Activated CD8-positive, alpha-beta memory T cell treated with anti-CD3 and anti-CD28 coated beads for 1 hour (primary cell): Measurements from ENCODE around the gene FAM3C.
A peak's percentile ranks its signal among the peaks of the same experiment; 100 is the strongest.
"Not testable (repeated sequence)": the region's sequence is repeated elsewhere in the genome, so short reads cannot be mapped to it uniquely, and the experiment has no call there.

Source experiments
- DNase-seq, 2 donors: peaks; one replicate each; pipeline ENCODE4 v3.0.0-alpha.2; 2020; ENCODE audit warnings: low read depth in 1 of 2; ENCODE audit errors: extremely low read depth in 1 of 2

Gene FAM3C, protein sequence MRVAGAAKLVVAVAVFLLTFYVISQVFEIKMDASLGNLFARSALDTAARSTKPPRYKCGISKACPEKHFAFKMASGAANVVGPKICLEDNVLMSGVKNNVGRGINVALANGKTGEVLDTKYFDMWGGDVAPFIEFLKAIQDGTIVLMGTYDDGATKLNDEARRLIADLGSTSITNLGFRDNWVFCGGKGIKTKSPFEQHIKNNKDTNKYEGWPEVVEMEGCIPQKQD

DNA sequence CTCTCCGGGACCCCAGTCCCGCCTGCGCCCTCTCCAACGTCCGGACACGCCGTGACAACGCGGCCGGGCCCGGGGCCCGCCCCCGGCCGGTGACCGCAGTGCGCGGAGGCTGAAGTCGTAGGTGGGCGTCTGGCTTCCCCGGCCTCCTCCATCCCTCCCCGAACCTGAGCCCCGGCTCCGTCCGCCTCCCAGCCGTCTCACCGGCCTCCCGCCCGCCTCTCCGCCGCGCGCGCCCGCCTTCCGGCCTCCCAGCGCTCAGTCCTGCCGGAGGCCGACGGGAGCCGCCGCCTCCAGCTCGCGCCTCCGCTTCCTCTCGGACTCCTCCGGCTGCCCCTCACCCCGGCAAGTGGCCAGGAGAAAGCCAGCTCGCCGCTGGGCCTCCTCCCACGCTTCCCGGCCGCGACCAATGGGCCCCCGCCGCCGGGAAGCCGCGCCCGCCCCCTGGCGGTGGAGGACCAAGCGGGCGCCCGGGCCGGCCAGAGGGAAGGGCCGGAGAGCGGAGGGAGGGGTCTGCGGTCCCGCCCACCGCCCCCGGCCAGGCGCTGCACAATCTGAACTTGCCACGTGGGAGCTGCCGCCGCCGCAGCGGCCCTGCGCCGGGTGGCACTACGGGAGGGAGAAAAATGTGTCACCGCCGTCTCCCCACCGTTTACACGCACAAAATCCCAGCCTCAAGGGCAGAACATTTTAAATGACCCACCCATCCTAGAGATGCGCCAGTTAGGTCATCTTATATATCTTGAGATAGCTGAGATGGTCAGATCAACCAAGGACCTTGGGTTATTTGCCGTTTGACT lies at the start of gene FAM3C:
Gene FAM3C, minus strand, starts transcription at position 348 of the 797 bp plus-strand sequence. CDS start 13,339 bp downstream, outside the sequence.
- DNase-seq, result peak; percentile 27 to 69

DNA sequence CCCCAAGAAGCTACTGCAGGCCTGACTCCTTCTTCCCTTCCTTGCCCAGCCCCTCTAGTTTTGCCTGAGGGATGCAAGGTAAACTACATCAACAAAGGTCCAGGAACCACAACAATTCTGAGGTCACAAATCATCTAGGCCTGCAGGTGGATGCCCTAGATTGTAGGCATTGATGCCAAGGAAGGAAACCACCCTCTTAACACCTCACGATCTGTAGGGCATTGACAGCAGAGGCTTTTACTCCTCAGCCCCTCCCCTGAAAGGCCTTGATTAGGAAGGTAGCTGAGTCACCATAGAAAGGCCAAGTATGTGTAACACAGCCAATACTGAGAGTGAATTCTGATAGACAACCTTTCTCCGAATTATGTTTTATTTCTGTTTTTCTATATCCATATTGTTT lies 46.7 kb upstream of the FAM3C start:
- no peak for DNase-seq

DNA sequence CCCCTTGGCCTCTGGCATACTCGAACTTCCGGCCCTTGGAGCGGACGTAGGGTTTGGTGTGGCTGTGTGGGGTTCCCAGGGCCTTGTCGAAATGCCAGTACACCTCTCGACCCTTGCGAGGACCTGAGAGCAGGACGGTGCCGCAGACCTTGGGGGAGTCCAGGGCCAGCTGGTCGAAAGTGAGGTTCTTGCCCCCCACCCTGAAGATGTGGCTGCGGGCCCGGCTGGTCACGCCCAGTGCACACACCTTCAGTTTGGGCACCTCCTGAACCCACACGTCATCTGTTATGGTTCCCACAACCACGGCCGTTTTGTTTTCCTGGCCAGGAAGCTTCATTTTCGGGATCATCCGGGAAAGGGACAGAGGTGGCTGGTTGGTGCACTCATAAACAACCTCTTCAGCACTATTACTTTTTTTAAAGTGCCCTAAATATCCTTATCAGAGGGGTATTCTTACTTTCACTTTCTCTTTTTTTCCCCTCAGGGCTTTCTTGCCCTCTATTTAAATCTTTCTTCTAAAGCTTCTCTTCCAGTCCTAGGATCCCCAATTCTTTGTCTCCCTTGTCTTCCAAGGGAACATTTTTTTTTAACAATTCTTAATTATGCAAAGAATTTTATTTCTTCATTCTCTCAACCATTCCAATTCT lies 44.9 kb upstream of the FAM3C start:
- no peak for DNase-seq

DNA sequence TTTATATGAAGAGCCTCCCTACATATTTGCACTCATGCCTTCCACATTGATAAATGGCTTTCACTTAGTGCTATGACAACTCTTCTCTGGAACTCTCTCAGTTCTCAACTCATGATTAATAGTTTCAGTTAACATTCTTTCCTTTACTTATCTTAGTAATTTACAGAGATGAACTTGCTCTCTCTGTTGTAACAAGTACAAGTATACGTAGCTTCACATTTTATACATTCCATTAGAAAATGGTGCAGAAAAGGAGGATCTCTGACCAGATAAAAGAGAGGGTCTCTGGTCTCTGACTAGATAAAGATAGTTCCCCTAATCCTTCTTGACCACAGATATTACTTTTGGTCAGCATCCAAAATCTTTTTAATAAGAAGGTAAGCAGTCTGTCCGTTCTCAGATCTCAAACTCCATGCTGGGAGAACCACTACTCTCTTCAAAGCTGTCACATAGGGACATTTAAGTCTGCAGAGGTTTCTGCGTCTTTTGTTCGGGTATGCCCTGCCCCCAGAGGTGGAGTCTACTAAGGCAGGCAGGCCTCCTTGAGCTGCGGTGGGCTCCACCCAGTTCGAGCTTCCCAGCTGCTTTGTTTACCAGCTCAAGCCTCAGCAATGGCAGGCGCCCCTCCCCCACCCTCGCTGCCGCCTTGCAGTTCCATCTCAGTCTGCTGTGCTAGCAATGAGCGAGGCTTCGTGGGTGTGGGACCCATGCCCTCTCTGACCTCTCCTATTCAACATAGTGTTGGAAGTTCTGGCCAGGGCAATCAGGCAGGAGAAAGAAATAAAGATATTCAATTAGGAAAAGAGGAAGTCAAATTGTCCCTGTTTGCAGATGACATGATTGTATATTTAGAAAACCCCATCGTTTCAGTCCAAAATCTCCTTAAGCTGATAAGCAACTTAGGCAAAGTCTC lies 42.2 kb upstream of the FAM3C start:
- DNase-seq, result peak; percentile 15 to 57

DNA sequence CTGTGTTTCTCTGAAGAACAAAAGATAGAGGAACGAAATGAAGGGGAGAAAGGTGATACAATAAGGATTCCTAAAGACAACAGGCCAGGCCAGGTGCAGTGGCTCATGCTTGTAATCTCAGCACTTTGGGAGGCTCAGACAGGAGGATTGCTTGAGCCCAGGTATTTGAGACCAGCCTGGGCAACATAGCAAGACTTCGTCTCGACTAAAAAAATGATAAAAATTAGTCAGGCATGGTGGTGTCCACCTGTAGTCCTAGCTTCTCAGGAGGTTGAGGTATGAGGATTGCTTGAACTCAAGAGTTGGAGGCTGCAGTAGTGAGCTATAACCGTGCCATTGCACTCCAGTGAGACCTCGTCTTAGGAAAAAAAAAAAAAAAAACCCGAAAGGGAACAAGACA lies 41.4 kb upstream of the FAM3C start:
- no peak for DNase-seq

DNA sequence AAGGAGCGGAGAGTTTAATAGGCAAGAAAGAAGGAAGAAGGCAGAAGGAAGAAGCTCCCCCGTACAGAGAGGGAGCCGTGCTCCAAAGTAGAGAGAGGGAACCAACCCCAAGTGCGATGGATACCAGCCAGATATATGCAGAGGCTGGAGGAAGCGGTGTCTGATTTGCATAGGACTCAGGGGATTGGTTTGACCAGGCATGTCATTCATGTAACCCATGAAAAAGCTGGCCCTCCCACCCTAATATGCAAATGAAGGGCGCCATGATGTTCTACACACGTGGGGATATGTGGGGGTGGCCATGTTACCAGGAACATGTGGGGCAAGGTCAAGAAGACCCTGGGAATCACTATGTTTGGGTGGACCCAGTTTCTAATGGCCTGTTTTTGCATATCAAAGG lies 40.6 kb upstream of the FAM3C start:
- no peak for DNase-seq

DNA sequence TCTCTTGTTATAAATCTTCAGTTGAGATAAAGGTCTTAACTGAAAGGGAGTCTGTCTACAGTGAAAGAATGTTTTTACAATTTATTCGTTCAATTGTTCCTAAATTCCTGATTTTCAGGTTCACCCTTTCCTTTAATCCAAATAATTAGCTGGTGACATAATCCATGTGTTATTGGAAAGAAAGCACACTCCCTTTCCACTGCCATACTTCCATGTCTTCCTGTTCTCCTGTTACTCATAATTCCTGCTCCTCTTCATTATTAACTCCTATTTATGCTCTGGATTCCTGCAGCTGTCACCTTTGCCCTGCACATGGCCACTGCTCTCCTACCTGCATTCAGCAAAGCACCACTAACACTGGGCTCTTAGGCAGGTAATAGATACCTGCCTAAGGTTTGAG lies 40.0 kb upstream of the FAM3C start:
- DNase-seq, result no peak

DNA sequence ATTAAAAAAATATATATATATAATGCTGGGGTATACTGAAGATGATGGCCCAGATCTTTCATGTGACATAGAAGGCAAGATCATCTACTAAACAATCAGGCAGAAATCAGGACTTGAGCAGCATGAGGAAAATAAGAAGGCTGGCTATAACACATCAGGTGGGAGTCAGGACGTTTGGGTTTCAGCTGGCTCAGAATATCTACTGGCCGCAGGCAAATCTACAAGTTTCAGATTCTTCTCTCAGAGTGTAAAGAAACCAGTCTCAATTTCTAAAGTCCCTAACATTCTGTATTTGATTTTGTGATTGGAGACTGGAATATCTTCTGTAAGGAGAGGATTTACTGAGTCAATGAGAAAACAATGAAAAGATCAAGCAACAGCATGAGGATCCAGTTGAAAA lies 37.7 kb upstream of the FAM3C start:
- no peak for DNase-seq

DNA sequence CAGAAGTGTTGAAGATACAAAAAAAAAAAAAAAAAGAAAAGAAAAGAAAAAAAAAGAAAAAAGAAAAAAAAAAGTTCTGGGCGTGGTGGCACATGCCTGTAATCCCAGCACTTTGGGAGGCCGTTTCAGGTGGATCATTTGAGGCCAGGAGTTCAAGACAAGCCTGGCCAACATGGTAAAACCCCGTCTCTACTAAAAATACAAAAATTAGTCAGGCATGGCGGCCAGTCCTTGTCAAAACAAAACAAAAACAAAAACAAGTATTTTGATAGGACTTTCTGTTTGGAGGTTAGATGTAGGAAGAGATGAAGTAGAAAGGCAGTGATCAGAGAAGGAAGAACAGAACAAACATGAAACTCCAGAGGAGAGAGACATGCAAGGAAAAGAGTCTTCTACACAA lies 36.4 kb upstream of the FAM3C start:
- DNase-seq, result not testable (repeated sequence)

DNA sequence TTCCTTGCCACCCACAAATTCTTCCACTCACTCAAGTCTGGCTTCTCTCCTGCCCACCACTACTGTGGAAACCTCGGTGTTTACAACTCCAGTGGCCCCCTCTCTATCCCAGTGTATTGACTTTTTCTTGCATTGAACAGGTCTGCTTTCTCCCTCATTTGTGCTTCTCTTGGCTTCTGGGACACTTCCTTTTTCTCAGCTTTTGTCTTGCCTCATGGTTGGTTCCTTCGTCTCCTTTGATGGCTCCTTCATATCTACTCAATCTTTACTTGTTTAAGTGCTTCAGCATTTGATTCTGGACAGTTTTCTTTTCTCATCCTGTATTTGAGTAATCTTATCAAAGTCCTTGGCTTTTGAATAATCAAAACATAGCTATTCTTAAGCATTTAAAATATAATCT lies 35.9 kb upstream of the FAM3C start:
- no peak for DNase-seq

DNA sequence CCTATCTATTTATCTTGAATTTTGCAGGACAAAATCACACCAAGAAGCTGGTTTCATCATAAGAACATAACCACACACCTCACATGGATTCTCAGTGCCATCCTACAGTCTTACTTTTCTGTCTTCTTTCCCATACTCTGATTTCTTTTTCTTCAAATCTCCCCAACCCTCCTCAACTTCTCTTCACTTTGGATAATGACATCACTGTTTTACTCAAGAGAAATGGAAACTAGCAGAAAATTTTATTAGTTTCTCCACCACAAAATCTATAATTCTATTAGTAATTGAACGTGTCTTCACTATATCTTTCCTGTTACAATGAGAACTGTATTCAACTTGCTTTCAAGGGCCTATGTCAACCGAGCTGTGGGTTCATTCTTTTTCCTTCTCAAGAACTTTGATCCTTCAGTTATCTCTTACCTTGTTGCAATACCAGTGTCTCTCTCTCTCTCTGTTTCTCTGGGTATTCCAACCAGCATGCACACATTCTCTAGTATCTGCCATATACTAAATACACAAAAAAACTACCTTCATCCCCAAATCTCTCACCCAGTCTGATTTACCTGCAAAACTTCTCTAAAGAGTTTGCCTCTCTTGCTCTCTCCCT lies 35.4 kb upstream of the FAM3C start:
- no peak for DNase-seq

DNA sequence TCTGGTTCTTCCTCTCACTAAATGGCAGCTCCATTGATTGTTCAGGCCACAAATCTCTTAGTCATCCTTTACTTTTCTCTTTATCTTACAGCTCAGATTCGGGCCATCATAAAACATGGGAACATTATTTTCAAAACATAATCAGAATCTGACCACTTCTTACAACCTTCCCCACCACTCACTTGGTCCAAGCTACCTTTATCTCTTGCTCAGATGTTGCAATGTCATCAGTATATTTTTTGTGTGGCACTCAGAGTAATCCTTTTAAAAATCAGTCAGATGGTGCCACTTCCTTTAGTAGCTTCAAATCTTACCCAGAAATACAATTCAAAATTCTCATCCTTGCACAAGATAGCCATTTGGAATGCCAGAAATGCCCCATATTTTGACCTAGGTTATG lies 34.5 kb upstream of the FAM3C start:
- DNase-seq, result no peak

DNA sequence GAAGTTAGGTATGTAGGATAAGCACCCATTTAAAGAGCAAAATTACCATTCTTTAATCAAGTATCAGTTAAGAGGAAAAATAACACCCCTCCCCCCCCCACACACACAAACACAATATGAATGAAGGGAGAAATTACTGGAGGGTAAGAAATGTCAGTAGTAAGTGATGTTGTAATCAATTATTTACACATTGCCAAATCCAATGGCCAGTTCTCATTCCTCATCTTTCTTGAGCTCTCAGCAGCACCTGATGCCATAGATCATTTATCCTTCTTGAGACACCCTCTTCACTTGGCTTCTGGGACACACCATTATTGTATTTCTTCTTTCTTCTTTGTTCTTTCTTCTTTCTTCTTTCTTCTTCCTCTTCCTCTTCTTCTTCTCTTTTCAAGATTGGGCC lies 33.7 kb upstream of the FAM3C start:
- DNase-seq, result no peak

DNA sequence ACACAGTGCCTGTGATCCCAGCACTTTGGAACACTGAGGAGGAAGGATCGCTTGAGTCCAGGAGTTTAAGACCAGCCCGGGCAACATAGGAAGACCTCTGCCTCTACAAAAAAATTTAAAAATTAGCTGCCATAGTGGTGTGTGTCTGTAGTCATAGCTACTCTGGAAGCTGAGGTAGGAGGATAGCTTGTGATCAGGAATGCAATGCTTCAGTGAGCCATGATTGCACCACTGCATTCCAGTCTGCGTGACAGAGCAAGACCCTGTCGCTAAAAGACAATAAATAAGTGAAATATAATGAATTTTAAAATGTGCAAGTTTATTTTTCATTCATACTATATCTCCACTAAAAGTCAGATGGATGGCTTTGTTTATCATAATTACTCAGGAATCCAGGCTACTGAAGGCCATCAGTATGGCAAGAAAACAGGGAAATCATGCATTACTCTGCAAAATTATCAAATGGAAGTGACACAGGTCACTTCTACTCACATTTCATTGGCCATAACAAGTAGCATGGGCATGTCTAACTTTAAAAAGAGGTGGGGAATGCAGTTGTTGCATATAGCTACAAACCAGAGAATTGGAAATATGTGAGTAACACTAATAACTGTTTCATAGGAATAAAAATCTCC lies 32.9 kb upstream of the FAM3C start:
- no peak for DNase-seq

DNA sequence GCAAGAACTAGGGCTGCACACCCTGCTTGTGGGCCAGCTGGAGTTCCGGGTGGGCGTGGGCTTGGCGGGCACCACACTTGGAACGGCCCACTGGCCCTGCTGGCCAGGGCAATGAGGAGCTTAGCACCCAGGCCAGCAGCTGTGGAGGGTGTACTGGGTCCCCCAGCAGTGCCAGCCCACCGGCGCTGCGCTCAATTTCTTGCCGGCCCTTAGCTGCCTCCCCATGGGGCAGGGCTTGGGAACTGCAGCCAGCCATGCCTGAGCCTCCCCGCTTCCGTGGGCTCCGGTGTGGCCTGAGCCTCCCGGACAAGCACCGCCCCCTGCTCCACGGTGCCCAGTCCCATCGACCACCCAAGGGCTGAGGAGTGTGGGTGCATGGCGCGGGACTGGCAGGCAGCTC lies 25.6 kb upstream of the FAM3C start:
- not testable (repeated sequence) for DNase-seq

DNA sequence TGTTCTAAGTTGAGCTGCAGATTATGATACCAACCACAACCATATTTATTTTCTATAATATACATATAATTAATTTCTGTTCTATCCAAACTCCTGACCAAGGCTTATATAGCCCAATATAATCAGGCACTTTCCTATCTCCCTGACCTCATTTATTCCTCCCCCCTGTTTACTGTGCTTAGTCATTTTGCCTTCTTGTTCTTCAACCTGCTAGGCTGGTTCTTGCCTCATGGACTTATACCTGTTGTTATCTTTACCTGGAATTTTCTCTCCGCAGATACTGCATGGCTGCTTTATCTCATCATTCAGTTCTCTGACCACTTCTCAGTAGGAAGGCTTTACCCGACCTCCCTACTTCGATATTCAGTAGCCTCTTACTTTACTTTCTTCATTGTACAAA lies 24.9 kb upstream of the FAM3C start:
- DNase-seq, result no peak

DNA sequence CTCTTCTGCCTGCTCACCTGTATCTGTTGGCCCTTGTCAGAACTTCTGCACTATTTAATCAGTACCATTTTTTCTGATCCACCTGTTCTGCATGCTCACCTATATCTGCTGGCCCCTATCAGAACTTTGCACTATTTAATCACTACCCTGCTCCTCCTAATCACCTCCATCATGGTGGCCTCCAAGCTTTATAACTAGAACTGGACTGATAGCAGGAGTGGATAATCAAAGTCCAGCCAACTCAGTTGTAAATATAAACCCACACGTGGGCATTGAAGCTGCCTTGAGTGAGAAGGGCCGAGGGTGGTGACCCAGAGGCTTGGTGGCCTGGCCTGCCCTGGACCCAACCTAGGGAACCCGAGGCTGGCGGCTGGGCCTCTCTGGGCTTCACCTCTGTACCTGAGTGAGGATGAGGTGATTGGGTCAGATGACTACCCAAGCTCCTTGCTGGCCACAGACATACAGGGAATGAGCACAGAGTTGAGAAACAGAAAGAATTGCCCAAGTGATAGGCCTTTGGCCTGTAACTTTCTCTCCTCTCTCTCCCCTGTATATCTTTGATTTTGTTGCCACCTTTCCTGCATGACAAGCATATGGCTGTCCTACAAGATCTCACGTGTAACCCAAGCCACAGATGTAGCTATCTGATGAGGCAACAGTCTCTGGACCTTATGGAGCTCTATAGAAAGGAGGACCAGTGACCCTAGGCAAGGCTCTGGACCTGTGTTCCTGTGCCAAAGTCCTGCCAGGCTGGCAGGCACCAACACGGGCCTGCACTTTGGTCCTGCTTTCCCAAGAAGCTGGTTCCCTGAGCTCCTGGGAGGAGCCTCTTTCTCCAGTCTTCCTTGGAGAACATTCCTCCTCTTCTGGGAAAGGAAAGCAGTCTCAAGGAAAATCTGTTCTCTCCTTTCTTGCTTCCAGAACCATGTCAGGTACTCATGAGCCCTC lies 23.4 kb upstream of the FAM3C start:
- no peak for DNase-seq

DNA sequence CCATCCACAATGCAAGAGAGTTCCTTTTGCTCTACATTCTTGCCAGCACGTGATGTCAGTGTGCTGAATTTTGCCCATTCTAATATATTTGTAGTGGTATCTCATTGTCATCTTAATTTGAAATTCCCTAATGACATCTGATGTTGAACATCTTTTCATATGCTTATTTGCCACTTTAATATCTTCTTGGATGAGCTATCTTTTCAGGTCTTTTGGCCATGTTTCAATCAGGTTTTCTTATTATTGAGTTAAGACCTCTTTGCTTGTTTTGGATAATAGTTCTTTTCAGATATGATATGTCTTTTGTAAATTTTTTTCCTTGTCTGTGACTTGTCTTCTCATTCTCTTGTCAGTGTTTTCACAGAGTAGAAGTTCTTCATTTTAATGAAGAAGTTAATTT lies 20.4 kb upstream of the FAM3C start:
- no peak for DNase-seq

DNA sequence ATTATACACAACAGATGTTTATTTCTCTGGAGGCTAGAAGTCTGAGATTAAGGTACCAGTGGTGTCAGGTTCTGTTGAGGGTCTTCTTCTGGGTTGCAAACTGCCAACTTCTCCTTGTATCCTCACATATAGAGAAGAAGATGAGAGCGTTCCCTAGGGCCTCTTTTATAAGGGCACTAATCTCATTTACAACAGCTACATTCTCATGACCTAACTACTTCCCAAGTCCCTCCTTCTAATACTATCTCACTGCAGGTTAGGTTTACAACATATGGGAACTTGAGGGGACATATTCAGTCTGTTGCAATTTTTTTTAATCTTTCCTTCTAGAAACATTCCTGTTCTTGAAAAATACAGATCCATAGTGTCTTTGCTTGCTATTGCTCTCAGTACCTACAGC lies 18.3 kb upstream of the FAM3C start:
- DNase-seq, result no peak
